Spleen (tissue), 11 donors: Measurements from ENCODE around the gene SLC24A3. TPM values are rescaled to one million over a fixed set of nuclear protein-coding genes. Genes with fewer than 3 reads are reported as not detected.

ENCODE experiments used
- DNase-seq: peaks from one replicate; pipeline ENCODE4 v3.0.0-alpha.2; 2020
- H3K27ac ChIP-seq, 8 donors: fragments of 200-600 bp; sonication (generic) in 7 of 8; 1 replicate in 4 of 8; 2 replicates in 4 of 8; pipeline versions ENCODE4 v1.5.0 to v1.8.0; 2016 to 2021; ENCODE audit warnings: inconsistent platforms in 4 of 8, mild to moderate bottlenecking in 4 of 8, moderate library complexity in 1 of 8
- H3K27me3 ChIP-seq, 7 donors: fragments of 200-600 bp; sonication (generic) in 6 of 7; replicated peaks in 1 of 7; 1 replicate in 4 of 7; 2 replicates in 3 of 7; pipeline versions ENCODE4 v1.5.0 to v1.8.0; 2016 to 2021; ENCODE audit warnings: inconsistent platforms in 3 of 7, mild to moderate bottlenecking in 1 of 7
- H3K36me3 ChIP-seq, 6 donors: fragments of 200-600 bp; sonication (generic) in 5 of 6; 1 replicate in 4 of 6; 2 replicates in 2 of 6; pipeline versions ENCODE4 v1.5.0 to v1.8.0; 2016 to 2021; ENCODE audit warnings: inconsistent platforms in 2 of 6
- H3K4me1 ChIP-seq, 6 donors: fragments of 200-600 bp; sonication (generic) in 5 of 6; 1 replicate in 3 of 6; 2 replicates in 3 of 6; pipeline versions ENCODE4 v1.5.0 to v1.8.0; 2016 to 2021; ENCODE audit warnings: inconsistent platforms in 3 of 6
- H3K4me3 ChIP-seq, 8 donors: fragments of 200-600 bp; sonication (generic) in 7 of 8; 1 replicate in 4 of 8; 2 replicates in 4 of 8; pipeline versions ENCODE4 v1.5.0 to v1.8.0; 2016 to 2021; ENCODE audit warnings: inconsistent platforms in 4 of 8, mild to moderate bottlenecking in 4 of 8, moderate library complexity in 2 of 8
- H3K9me3 ChIP-seq, 8 donors: fragments of 200-600 bp; sonication (generic) in 7 of 8; 1 replicate in 4 of 8; 2 replicates in 4 of 8; pipeline versions ENCODE4 v1.5.0 to v1.8.0; 2016 to 2021; ENCODE audit warnings: inconsistent platforms in 4 of 8
- POLR2A ChIP-seq, 3 donors: fragments of 450-650 bp; IDR thresholded peaks; one replicate each; pipeline ENCODE4 v1.5.1; 2017; ENCODE audit warnings: antibody characterized with exemption in 3 of 3, mild to moderate bottlenecking in 1 of 3
- POLR2AphosphoS5 ChIP-seq, 3 donors: sonication (generic); formaldehyde crosslinking; IDR thresholded peaks; one replicate each; pipeline ENCODE4 v1.5.1; 2017; ENCODE audit warnings: antibody characterized with exemption in 3 of 3
- WGBS, 5 donors: extraction: QIAGEN DNeasy Blood & Tissue Kit in 3 of 5; methylation state at CpG; one replicate each; pipeline versions ENCODE4 v1.1.5 to v1.1.7; 2013 to 2018; 5-methylcytosine and 5-hydroxymethylcytosine counted together
- intact Hi-C: fragments of 100-400 bp; cut with DNase I; formaldehyde crosslinking; loops from one replicate; pipeline ENCODE4 v1.15.0; 2023; ENCODE audit warnings: low total_unique reads
- polyA plus RNA-seq, 3 donors: library from polyadenylated mRNA; stranded (reverse); fragments of 200-250 nt; gene quantifications; one replicate each; pipeline ENCODE4 v1.2.1, GENCODE V29; 2013
- total RNA-seq, 7 donors: library from RNA; depleted of rRNA in 3 of 7; stranded (reverse); fragments of >200 nt in 3 of 7; fragmentation: NEBNext Ultra II Directional in 4 of 7; extraction: Animal tissue kit (Norgen Biotek cat#: 25700) in 4 of 7; gene quantifications; one replicate each; pipeline versions ENCODE4 v1.1.0 to v1.2.1, GENCODE V29; 2016 to 2021
- TF ChIP-seq, protein P1 (sequence below), 11 experiments: fragments of 200-600 bp in 7 of 11; fragments of 450-650 bp in 4 of 11; sonication (generic) in 4 of 11; IDR thresholded peaks in 8 of 11; conservative IDR thresholded peaks in 3 of 11; 1 replicate in 7 of 11; 2 replicates in 4 of 11; pipeline versions ENCODE4 v1.4.0 to v1.8.0; 2016 to 2021; ENCODE audit warnings: antibody characterized with exemption in 11 of 11, inconsistent platforms in 4 of 11, mild to moderate bottlenecking in 1 of 11
- donor health status: healthy with polysubstance abuse.
- donor health status: DM: no; HTN: no; CAD: no; lungs with moderate emphysema.
- donor health status: DM: no; HTN: no; CAD: no.
- donor health status: Bipolar disorder and iron deficiency.
- donor health status: healthy.
- donor health status: DM: no; HTN: no; CAD: no.
- donor health status: DM: yes; HTN: yes; CAD: no.

SLC24A3 gene
- total and polyA plus RNA-seq, 10 donors = 0.37 to 3.9 (median 2.6) TPM

DNA sequence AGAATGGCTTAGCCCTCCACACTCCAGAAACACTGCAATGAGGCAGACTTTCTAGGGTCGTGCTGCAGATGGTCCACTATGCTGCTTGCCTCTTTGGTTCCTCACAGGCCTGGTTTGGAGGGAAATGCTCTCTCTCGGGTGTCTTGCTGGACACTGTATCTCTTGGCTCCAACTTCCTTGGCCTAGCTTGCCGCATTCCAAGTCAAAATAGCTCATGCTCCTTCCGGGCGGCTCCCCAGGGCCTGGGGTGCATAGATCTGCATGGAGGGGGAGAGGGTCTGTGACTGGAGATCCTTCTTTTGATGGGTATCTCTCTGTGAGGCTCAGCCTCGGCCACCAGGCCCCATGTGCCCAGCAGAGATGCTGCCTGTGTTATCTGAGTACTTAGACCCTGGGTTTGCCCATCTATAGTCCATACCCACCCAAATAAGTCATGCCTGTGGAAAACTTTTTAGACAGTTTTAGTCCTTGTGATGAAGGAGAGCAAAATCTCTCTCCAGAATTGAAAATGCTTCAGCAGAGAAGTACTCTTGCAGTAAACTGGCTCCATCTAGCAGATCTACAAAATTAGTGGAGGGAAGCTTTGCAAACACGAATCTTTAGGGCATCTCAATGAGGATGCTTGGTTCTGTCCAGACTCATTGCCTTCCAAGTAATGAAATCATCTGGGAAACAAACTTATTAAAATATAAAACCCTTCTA is 281.5 kb downstream of the SLC24A3 start:
- DNase-seq = no peak
- Histone ChIP-seq H3K4me3 (no peak overlapping the region), H3K27ac (no peak overlapping the region), H3K27me3 (no peaks in the 10 kb centered on the region), H3K9me3 (no peaks in the 10 kb centered on the region), H3K36me3 (no peaks in the 10 kb centered on the region), H3K4me1 (no peaks in the 10 kb centered on the region)
- TF ChIP-seq POLR2A (IDR thresholded peaks at IDR 0.05) = no peak
- TF ChIP-seq, protein P1, sequence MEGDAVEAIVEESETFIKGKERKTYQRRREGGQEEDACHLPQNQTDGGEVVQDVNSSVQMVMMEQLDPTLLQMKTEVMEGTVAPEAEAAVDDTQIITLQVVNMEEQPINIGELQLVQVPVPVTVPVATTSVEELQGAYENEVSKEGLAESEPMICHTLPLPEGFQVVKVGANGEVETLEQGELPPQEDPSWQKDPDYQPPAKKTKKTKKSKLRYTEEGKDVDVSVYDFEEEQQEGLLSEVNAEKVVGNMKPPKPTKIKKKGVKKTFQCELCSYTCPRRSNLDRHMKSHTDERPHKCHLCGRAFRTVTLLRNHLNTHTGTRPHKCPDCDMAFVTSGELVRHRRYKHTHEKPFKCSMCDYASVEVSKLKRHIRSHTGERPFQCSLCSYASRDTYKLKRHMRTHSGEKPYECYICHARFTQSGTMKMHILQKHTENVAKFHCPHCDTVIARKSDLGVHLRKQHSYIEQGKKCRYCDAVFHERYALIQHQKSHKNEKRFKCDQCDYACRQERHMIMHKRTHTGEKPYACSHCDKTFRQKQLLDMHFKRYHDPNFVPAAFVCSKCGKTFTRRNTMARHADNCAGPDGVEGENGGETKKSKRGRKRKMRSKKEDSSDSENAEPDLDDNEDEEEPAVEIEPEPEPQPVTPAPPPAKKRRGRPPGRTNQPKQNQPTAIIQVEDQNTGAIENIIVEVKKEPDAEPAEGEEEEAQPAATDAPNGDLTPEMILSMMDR (IDR thresholded peaks at IDR 0.05 in 8 of 11, conservative IDR thresholded peaks at IDR 0.05 in 3 of 11) = no peak
- TF ChIP-seq POLR2AphosphoS5 (IDR thresholded peaks at IDR 0.05) = no peak
- intact Hi-C loops = no loop called here
- WGBS, 5 donors = 61 to 83% (median 75%) methylated on average over 4 to 7 of the region's 7 CpGs

DNA sequence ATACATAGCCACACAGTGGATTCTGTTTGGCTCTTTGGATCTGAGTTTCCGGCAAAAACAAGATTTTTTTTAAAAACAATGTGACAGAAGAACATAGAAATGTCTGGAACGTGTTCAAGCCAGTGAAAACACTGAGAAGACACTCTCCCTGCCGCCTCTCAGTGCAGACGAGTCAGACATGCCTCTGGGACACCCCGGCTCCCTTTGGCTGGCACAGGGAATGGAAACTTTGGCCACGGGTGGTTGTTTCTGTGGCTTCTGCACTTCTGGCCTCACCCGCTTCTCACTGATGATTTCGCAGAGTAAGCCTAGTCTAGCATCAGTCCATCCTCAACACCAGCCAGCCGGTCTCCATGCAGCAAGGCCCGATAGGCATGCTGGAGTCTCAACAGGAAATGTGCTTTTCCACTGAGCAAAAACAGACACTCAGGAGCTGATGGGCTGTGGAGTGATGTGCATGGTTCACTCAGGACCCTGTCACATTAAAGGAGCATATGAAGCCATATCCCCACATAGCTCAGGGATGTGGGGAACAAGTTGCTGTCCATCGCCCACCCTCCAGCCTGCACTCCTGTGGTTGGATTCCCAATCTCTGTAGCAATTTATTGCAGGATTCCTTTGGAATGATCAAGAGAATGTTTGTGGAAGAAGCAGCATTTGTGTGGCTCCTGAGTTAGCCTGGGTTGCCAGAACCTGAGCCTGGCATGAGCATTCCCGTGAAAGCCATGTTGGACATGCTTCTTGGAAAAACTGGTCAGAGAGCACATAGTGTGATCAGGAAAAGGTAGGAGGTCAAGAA is 283.7 kb downstream of the SLC24A3 start:
- intact Hi-C loops = no loop called here
- Histone ChIP-seq H3K27ac (no peak overlapping the region), H3K27me3 (no peaks in the 10 kb centered on the region), H3K9me3 (no peaks in the 10 kb centered on the region), H3K4me3 (no peak overlapping the region), H3K4me1 (no peaks in the 10 kb centered on the region), H3K36me3 (no peaks in the 10 kb centered on the region)
- no peak for DNase-seq
- TF ChIP-seq POLR2A (IDR thresholded peaks at IDR 0.05) = no peak
- TF ChIP-seq POLR2AphosphoS5 (IDR thresholded peaks at IDR 0.05) = no peak
- TF ChIP-seq, protein P1 (IDR thresholded peaks at IDR 0.05 in 8 of 11, conservative IDR thresholded peaks at IDR 0.05 in 3 of 11) = no peak
- WGBS, 5 donors = 72 to 83% (median 80%) methylated on average over 12 of the region's 12 CpGs

DNA sequence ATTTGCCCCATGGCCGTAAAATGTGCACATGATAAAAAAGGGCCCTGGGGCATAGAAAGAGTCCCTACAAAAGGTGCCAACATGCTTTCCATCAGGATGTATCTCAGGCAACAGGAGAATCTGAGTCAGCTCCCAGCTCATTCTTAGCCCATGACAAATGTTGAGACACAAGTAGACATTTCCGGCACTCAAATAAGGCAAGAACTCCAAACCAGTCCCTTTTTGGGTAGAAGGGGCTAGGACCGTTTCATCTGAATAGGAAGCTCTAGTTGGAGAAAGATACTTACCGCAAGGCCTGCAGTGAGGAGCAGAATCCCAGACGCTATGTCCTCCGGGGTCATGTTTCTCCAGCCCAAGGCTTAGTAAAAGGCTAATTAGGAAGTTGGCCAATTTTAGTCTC is 284.6 kb downstream of the SLC24A3 start:
- Histone ChIP-seq H3K4me3 (no peak overlapping the region), H3K27me3 (no peaks in the 10 kb centered on the region), H3K4me1 (no peaks in the 10 kb centered on the region), H3K36me3 (no peaks in the 10 kb centered on the region), H3K27ac (no peak overlapping the region), H3K9me3 (no peaks in the 10 kb centered on the region)
- TF ChIP-seq, protein P1 (IDR thresholded peaks at IDR 0.05 in 8 of 11, conservative IDR thresholded peaks at IDR 0.05 in 3 of 11) = no peak
- TF ChIP-seq POLR2A (IDR thresholded peaks at IDR 0.05) (no peak), POLR2AphosphoS5 (IDR thresholded peaks at IDR 0.05) (no peak)
- WGBS, 5 donors = 89 to 94% (median 89%) methylated on average over 6 of the region's 6 CpGs
- intact Hi-C loops = no loop called here
- DNase-seq = no peak

DNA sequence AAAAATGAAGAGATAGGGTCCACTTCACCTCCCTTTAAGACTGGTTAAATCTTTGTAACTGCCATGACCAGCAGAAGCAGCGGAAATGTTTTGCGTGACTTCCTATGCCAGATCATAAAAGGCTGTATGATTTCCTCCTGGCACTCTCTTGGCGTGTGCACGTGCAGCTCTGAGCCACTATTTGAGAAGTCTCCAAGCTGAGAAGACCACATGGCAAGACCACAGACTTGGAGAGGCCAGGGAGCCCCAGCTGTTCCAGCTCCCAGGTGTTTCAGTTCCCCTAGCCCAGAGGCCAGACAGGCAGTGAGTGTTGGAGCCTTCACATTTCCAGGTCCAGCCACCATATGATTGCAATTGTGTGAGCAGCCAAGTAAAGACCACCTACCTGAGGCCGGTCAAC is 286.3 kb downstream of the SLC24A3 start:
- Histone ChIP-seq H3K27ac (no peak overlapping the region), H3K4me3 (no peak overlapping the region), H3K9me3 (no peaks in the 10 kb centered on the region), H3K27me3 (no peaks in the 10 kb centered on the region), H3K4me1 (no peaks in the 10 kb centered on the region), H3K36me3 (no peaks in the 10 kb centered on the region)
- TF ChIP-seq POLR2AphosphoS5 (IDR thresholded peaks at IDR 0.05) (no peak), POLR2A (IDR thresholded peaks at IDR 0.05) (no peak)
- TF ChIP-seq, protein P1 (IDR thresholded peaks at IDR 0.05 in 8 of 11, conservative IDR thresholded peaks at IDR 0.05 in 3 of 11) = no peak
- 42 to 61% (median 46%) methylated on average over 5 of the region's 5 CpGs for WGBS, 5 donors
- intact Hi-C loops = no loop called here
- DNase-seq = no peak
